HG03280 (cell line): ENCODE results near the gene PIBF1.

ENCODE experiments used
- ATAC-seq: cut with Tn5 transposase; IDR thresholded peaks from one replicate; pipeline ENCODE4 v1.9.1; 2021; ENCODE audit warnings: mild to moderate bottlenecking, moderate library complexity; ENCODE audit not compliant: unreplicated experiment

The PIBF1 gene

GRCh38 chr13:73058432-73058735, 276.5 kb downstream of the PIBF1 start:
- peak; percentile 15 for ATAC-seq

- ATAC-seq, result peak; percentile 99
These were observed 277.0 kb downstream of the PIBF1 start, which contains the start of gene KLF5 for GRCh38 chr13:73058736-73059459. Gene KLF5 (plus strand): TSS chr13:73059005. CDS start chr13:73059328, 323 bp downstream.

- ATAC-seq, result peak; percentile 34
These were observed 277.7 kb downstream of the PIBF1 start for GRCh38 chr13:73059460-73060250.

GRCh38 chr13:73060251-73061160, 278.6 kb downstream of the PIBF1 start:
- no peak for ATAC-seq

- ATAC-seq, result no peak
These were observed 279.5 kb downstream of the PIBF1 start for GRCh38 chr13:73061473-73061872.

GRCh38 chr13:73061876-73062275, 279.9 kb downstream of the PIBF1 start:
- no peak for ATAC-seq

- ATAC-seq, result no peak
These were observed 280.5 kb downstream of the PIBF1 start for GRCh38 chr13:73062468-73062867.

- no peak for ATAC-seq
These were observed 281.2 kb downstream of the PIBF1 start for GRCh38 chr13:73063166-73063565.

GRCh38 chr13:73065036-73065435, 283.1 kb downstream of the PIBF1 start:
- no peak for ATAC-seq

- ATAC-seq, result no peak
These were observed 283.9 kb downstream of the PIBF1 start for GRCh38 chr13:73065665-73066340.
